Fibroblast of lung (primary cell): Measurements from ENCODE around the gene PDK1. TPM values are rescaled to one million over a fixed set of nuclear protein-coding genes. Genes with fewer than 3 reads are reported as not detected.

Experiments
- DNase-seq, 2 donors: peaks; one replicate each; pipeline versions ENCODE4 v3.0.0 to v3.0.0-alpha.2; 2010; ENCODE audit warnings: low read depth in 2 of 2
- H2AFZ ChIP-seq: 2 replicates; pipeline ENCODE4 v1.5.1; 2012; ENCODE audit warnings: low read length, control low read depth, inconsistent platforms
- H3K27ac ChIP-seq: 2 replicates; pipeline ENCODE4 v1.5.1; 2011; ENCODE audit warnings: low read length, control low read depth; ENCODE audit not compliant: insufficient read depth
- H3K27me3 ChIP-seq: 2 replicates; pipeline ENCODE4 v1.5.1; 2011; ENCODE audit warnings: mild to moderate bottlenecking, low read length; ENCODE audit not compliant: control insufficient read depth, insufficient read depth
- H3K36me3 ChIP-seq: 2 replicates; pipeline ENCODE4 v1.5.1; 2011; ENCODE audit warnings: low read length; ENCODE audit not compliant: control insufficient read depth, insufficient read depth
- H3K4me1 ChIP-seq: 2 replicates; pipeline ENCODE4 v1.5.1; 2011; ENCODE audit warnings: low read length; ENCODE audit not compliant: control insufficient read depth, insufficient read depth; ENCODE audit errors: extremely low read depth
- H3K4me2 ChIP-seq: 2 replicates; pipeline ENCODE4 v1.5.1; 2011; ENCODE audit warnings: low read length, control low read depth; ENCODE audit not compliant: insufficient read depth; ENCODE audit errors: extremely low read depth
- H3K4me3 ChIP-seq, 4 experiments: fragments of 200-600 bp in 1 of 4; sonication (generic) in 1 of 4; replicated peaks in 1 of 4; 2 replicates each; pipeline ENCODE4 v1.5.1; 2011 to 2016; ENCODE audit warnings: low read length in 4 of 4, low read depth in 3 of 4, mild to moderate bottlenecking in 3 of 4, control low read depth in 2 of 4, inconsistent platforms in 1 of 4, mixed read lengths in 1 of 4; ENCODE audit not compliant: insufficient read depth in 1 of 4; ENCODE audit errors: control extremely low read depth in 1 of 4
- H3K79me2 ChIP-seq: 2 replicates; pipeline ENCODE4 v1.5.1; 2012; ENCODE audit warnings: mild to moderate bottlenecking, low read length, inconsistent platforms; ENCODE audit not compliant: control insufficient read depth, insufficient read depth
- H3K9ac ChIP-seq: 2 replicates; pipeline ENCODE4 v1.5.1; 2011; ENCODE audit warnings: mild to moderate bottlenecking, low read length, control low read depth; ENCODE audit not compliant: insufficient read depth
- H3K9me3 ChIP-seq: 2 replicates; pipeline ENCODE4 v1.5.1; 2012; ENCODE audit warnings: low read depth, low read length; ENCODE audit not compliant: control insufficient read depth, insufficient read depth
- H4K20me1 ChIP-seq: 2 replicates; pipeline ENCODE4 v1.5.1; 2011; ENCODE audit warnings: low read length; ENCODE audit not compliant: control insufficient read depth, insufficient read depth; ENCODE audit errors: extremely low read depth
- CTCF ChIP-seq, 2 donors: IDR thresholded peaks in 1 of 2; conservative IDR thresholded peaks in 1 of 2; 1 replicate in 1 of 2; 2 replicates in 1 of 2; pipeline ENCODE4 v1.5.1; 2011 to 2012; ENCODE audit warnings: low read length in 2 of 2, control low read depth in 1 of 2, inconsistent platforms in 1 of 2, low read depth in 1 of 2, mild to moderate bottlenecking in 1 of 2
- EZH2 ChIP-seq: IDR thresholded peaks from 2 replicates; pipeline ENCODE4 v1.5.1; 2012; ENCODE audit warnings: low read length, control low read depth, mild to moderate bottlenecking; ENCODE audit errors: missing control alignments
- polyA minus RNA-seq: library from RNA; depleted of rRNA, polyadenylated mRNA; stranded (reverse); fragments of >200 nt; gene quantifications from 2 replicates; pipeline ENCODE4 v1.2.3, GENCODE V29; 2011; ENCODE audit warnings: low replicate concordance
- polyA plus RNA-seq, 2 donors: library from polyadenylated mRNA; depleted of rRNA in 1 of 2; stranded (reverse) in 1 of 2; unstranded in 1 of 2; fragments of >200 nt; gene quantifications; 2 replicates each; pipeline ENCODE4 v1.2.1, GENCODE V29; 2011 to 2012; ENCODE audit warnings: missing spikeins in 1 of 2
- total RNA-seq: library from RNA; depleted of rRNA; stranded (reverse); fragments of >200 nt; gene quantifications from 2 replicates; pipeline ENCODE4 v1.2.1, GENCODE V29; 2014

Gene PDK1
- 5.9 and 11.2 TPM in 2 replicates for total RNA-seq
- 27.9 and 63.0 TPM in 2 replicates for polyA plus RNA-seq
- polyA plus RNA-seq (2012) = 11.7 and 22.4 TPM in 2 replicates
- 18.5 and 23.7 TPM in 2 replicates for polyA minus RNA-seq

GRCh38 chr2:172555522-172556283 is at the start of gene PDK1:
PDK1 (plus strand) TSS chr2:172556090; CDS start chr2:172556151, 61 bp downstream.
- Histone ChIP-seq H3K27me3 (no peaks in the 10 kb centered on the region), H3K79me2 (peaks cover 29% of the 10 kb centered on the region), H3K36me3 (no peaks in the 10 kb centered on the region), H3K4me2 (peak within 1 kb of the TSS; percentile 96), H3K27ac (peak within 1 kb of the TSS; percentile 97), H3K4me1 (peaks cover 2% of the 10 kb centered on the region), H3K9me3 (no peaks in the 10 kb centered on the region), H2AFZ (peak within 1 kb of the TSS; percentile 97), H3K4me3 (peak within 1 kb of the TSS; percentile 81 to 88 (median 86)), H3K9ac (peak within 1 kb of the TSS; percentile 92), H4K20me1 (no peaks in the 10 kb centered on the region)
- no peak for TF ChIP-seq CTCF (conservative IDR thresholded peaks at IDR 0.05 in 1 of 2, IDR thresholded peaks at IDR 0.05 in 1 of 2; ENCODE audit: low read depth in 1 of 2, low read length in 2 of 2)
- no peak for TF ChIP-seq EZH2
- peak; percentile 80 to 93 for DNase-seq

GRCh38 chr2:172507199-172507598 is 48.7 kb upstream of the PDK1 start:
- Histone ChIP-seq H3K9me3 (no peaks in the 10 kb centered on the region), H3K4me1 (no peaks in the 10 kb centered on the region), H3K79me2 (no peaks in the 10 kb centered on the region), H3K4me3 (no peak overlapping the region), H3K27me3 (no peaks in the 10 kb centered on the region), H2AFZ (no peak overlapping the region), H3K9ac (no peak overlapping the region), H3K4me2 (no peak overlapping the region), H3K36me3 (peaks cover 1% of the 10 kb centered on the region), H4K20me1 (no peaks in the 10 kb centered on the region), H3K27ac (no peak overlapping the region)
- DNase-seq = no peak
- TF ChIP-seq CTCF (conservative IDR thresholded peaks at IDR 0.05 in 1 of 2, IDR thresholded peaks at IDR 0.05 in 1 of 2; ENCODE audit: low read depth in 1 of 2, low read length in 2 of 2) (no peak), EZH2 (no peak)

GRCh38 chr2:172510088-172510487 is 45.8 kb upstream of the PDK1 start:
- no peak overlapping the region for H3K4me3 ChIP-seq
- H3K79me2 ChIP-seq = no peaks in the 10 kb centered on the region
- TF ChIP-seq CTCF (conservative IDR thresholded peaks at IDR 0.05 in 1 of 2, IDR thresholded peaks at IDR 0.05 in 1 of 2; ENCODE audit: low read depth in 1 of 2, low read length in 2 of 2) (no peak), EZH2 (no peak)
- no peaks in the 10 kb centered on the region for H3K4me1 ChIP-seq
- H3K4me2 ChIP-seq = no peak overlapping the region
- no peaks in the 10 kb centered on the region for H3K9me3 ChIP-seq
- no peak overlapping the region for H3K9ac ChIP-seq
- no peak overlapping the region for H2AFZ ChIP-seq
- DNase-seq = no peak
- no peaks in the 10 kb centered on the region for H4K20me1 ChIP-seq
- H3K27ac ChIP-seq = no peak overlapping the region
- H3K36me3 ChIP-seq = no peaks in the 10 kb centered on the region
- H3K27me3 ChIP-seq = no peaks in the 10 kb centered on the region
